ENCODE results near the gene WBP2.

DNA sequence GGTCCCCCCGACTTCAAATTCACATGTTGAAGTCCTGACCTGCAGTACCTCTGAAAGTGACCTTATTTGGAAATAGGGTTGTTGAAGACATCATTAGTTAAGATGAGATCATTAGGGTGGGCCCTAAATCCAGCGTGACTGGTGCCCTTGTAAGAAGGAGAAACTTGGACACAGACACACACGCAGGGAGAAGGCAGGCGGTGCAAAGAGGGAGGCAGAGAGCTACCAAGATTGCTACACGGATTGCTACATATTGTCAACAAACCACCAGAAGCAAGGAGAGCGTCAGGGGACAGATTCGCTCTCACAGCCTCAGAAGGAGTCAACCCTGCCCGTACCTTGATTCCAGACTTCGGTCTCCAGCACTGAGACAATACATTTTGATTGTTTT, 6.8 kb upstream of the WBP2 start:
- TF ChIP-seq, protein P1, sequence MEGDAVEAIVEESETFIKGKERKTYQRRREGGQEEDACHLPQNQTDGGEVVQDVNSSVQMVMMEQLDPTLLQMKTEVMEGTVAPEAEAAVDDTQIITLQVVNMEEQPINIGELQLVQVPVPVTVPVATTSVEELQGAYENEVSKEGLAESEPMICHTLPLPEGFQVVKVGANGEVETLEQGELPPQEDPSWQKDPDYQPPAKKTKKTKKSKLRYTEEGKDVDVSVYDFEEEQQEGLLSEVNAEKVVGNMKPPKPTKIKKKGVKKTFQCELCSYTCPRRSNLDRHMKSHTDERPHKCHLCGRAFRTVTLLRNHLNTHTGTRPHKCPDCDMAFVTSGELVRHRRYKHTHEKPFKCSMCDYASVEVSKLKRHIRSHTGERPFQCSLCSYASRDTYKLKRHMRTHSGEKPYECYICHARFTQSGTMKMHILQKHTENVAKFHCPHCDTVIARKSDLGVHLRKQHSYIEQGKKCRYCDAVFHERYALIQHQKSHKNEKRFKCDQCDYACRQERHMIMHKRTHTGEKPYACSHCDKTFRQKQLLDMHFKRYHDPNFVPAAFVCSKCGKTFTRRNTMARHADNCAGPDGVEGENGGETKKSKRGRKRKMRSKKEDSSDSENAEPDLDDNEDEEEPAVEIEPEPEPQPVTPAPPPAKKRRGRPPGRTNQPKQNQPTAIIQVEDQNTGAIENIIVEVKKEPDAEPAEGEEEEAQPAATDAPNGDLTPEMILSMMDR (IDR thresholded peaks at IDR 0.05), result no peak
- TF ChIP-seq POLR2A (IDR thresholded peaks at IDR 0.05) (no peak), POLR2AphosphoS5 (IDR thresholded peaks at IDR 0.05) (peak; percentile 10 to 23 (median 22))

Measured in transverse colon (tissue), 4 donors.